Smooth muscle cell of the umbilical artery (primary cell): ENCODE data around the gene ANKRD11. TPM values are rescaled to one million over a fixed set of nuclear protein-coding genes. Genes with fewer than 3 reads are reported as not detected.

Experiments
- total RNA-seq: library from RNA; depleted of rRNA; stranded (reverse); fragments of >200 nt; gene quantifications from 2 replicates; pipeline ENCODE4 v1.2.3, GENCODE V29; 2014

ANKRD11 gene
- 68.9 and 105 TPM in 2 replicates for total RNA-seq

DNA sequence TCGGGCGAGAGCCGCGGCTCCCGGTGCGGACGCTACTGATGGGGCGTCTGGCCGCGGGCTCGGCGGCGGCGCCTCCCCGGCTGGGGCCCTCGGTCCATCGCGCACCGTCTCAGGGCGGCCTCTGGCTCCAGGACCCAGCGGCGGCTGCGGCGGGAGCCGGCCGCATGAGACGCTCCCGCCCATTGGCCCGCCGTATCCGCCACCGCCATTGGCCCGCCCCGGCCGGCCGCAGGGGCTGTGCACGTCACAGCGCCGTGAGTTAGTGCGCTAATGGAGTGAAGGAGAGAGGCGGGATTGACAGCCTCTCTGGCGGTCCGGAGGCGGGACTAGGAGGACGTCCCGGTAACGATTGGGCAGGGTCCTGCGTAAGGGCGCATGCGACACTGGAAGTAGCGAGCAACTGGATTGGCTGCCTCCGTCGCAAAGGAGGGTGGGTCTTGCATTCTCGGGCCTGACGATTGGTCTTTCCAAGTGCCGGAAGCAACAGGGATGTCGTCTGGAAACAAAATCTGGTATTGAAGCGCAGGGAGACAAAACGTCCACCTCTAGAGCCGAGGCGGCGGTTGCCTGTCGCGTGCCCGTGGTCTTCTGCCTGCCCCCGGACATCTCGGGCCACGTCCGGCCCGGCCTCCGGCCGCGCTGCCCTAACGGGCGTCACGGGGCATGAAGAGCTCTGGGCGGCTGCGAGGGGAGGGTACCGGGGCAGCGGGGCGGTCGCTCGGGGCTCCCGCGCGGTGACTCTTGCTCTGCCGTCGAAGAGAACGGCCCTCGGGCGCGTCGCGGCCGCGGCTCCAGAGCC is at the start of gene ANKRD11:
Gene ANKRD11 (minus strand): TSS at position 123 of the 799 bp plus-strand sequence. CDS start 173,542 bp downstream, outside the sequence.

DNA sequence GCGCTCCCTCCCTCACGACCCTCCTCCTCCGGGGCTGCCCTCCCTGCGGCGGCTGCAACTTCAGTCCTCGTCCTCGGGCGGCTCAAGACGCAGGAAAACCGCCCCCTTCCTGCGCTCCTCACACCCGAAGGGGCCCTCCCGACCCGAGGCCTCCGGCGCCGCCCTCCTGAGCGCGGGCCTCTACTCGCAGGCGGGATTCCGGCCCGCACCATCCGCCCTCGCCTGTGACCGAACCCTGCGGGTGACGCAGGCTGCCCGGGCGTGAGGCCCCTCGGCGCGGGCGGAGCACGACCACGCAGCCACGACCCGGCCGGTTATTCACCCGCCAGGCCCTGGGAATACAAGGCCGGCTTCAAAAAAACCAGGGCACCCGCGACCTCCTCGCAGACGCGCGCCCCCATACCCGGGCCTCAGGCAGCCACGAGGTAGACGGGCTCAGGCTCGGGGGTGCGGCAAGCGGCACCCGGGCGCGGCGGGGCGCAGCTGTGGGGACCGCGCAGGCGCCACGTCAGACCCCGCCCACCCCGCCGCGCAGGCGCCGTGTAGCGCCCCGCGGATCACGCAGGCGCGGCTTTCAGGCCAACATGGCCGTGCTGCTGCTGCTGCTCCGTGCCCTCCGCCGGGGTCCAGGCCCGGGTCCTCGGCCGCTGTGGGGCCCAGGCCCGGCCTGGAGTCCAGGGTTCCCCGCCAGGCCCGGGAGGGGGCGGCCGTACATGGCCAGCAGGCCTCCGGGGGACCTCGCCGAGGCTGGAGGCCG is 17.7 kb upstream of the ANKRD11 start, which contains the start of gene SPG7:
Gene SPG7 (plus strand): TSS at position 570 of the 757 bp plus-strand sequence. CDS start 15 bp downstream, at position 585.

Other genes with a start within 250 kb of the ANKRD11 start
- 120 and 140 TPM in 2 replicates for gene SPG7, start 17.8 kb upstream of the ANKRD11 start, total RNA-seq
- 1,126 and 2,057 TPM in 2 replicates for gene RPL13, start 70.1 kb upstream of the ANKRD11 start, total RNA-seq
- 14.8 and 27.5 TPM in 2 replicates for gene CPNE7, start 85.2 kb upstream of the ANKRD11 start, total RNA-seq
- gene DPEP1, start 123.1 kb upstream of the ANKRD11 start, total RNA-seq: 0.23 and 0.30 TPM in 2 replicates
- gene CHMP1A, start 167.1 kb upstream of the ANKRD11 start, total RNA-seq: 71.3 and 87.6 TPM in 2 replicates
- 5.0 TPM in 2 replicates for gene SPATA33, start 167.3 kb upstream of the ANKRD11 start, total RNA-seq
- 49.9 and 54.5 TPM in 2 replicates for gene CDK10, start 196.1 kb upstream of the ANKRD11 start, total RNA-seq
- 9.5 and 16.9 TPM in 2 replicates for gene SPATA2L, start 211.1 kb upstream of the ANKRD11 start, total RNA-seq
- 7.4 and 9.1 TPM in 2 replicates for gene VPS9D1, start 230.3 kb upstream of the ANKRD11 start, total RNA-seq
- 9.5 and 18.5 TPM in 2 replicates for gene ZNF276, start 231.0 kb upstream of the ANKRD11 start, total RNA-seq